ENCODE data around the gene TRAF3IP1. TPM values are rescaled to one million over a fixed set of nuclear protein-coding genes. Genes with fewer than 3 reads are reported as not detected.

Gene TRAF3IP1
- total RNA-seq, 4 donors from 2014 or later = 12.6 to 41.8 (median 27.6) TPM

DNA sequence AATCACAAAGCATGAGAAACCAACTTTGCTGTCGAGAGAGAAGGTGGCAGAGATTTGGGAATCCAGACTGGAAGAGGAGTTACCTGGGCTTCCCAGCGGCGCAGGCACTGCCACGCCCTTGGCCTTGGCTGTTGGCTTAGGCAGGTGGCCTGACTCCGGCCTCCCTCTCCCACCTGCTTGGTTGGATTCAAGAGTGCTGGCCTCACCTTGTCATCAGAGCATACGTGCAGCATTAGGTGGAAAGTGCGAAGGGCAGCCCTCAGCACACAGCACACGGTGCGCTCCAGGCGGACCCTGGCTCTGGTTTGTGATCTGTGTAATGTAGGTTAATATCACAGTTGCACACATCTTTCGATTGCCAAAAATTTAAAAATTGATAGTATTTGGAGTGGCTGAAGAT, 87.2 kb downstream of the TRAF3IP1 start:
- H3K4me3 ChIP-seq = no peak overlapping the region
- no peaks in the 10 kb centered on the region for H3K9me3 ChIP-seq
- intact Hi-C loops (cut with DNase I; ENCODE audit: low total_unique reads) = no loop called here
- no peaks in the 10 kb centered on the region for H3K36me3 ChIP-seq
- no peak for DNase-seq
- H3K27ac ChIP-seq = no peak overlapping the region
- no peaks in the 10 kb centered on the region for H3K4me1 ChIP-seq
- no peaks in the 10 kb centered on the region for H3K27me3 ChIP-seq
- TF ChIP-seq POLR2A (IDR thresholded peaks at IDR 0.05) = no peak
- TF ChIP-seq, protein P1, sequence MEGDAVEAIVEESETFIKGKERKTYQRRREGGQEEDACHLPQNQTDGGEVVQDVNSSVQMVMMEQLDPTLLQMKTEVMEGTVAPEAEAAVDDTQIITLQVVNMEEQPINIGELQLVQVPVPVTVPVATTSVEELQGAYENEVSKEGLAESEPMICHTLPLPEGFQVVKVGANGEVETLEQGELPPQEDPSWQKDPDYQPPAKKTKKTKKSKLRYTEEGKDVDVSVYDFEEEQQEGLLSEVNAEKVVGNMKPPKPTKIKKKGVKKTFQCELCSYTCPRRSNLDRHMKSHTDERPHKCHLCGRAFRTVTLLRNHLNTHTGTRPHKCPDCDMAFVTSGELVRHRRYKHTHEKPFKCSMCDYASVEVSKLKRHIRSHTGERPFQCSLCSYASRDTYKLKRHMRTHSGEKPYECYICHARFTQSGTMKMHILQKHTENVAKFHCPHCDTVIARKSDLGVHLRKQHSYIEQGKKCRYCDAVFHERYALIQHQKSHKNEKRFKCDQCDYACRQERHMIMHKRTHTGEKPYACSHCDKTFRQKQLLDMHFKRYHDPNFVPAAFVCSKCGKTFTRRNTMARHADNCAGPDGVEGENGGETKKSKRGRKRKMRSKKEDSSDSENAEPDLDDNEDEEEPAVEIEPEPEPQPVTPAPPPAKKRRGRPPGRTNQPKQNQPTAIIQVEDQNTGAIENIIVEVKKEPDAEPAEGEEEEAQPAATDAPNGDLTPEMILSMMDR (IDR thresholded peaks at IDR 0.05) = no peak

DNA sequence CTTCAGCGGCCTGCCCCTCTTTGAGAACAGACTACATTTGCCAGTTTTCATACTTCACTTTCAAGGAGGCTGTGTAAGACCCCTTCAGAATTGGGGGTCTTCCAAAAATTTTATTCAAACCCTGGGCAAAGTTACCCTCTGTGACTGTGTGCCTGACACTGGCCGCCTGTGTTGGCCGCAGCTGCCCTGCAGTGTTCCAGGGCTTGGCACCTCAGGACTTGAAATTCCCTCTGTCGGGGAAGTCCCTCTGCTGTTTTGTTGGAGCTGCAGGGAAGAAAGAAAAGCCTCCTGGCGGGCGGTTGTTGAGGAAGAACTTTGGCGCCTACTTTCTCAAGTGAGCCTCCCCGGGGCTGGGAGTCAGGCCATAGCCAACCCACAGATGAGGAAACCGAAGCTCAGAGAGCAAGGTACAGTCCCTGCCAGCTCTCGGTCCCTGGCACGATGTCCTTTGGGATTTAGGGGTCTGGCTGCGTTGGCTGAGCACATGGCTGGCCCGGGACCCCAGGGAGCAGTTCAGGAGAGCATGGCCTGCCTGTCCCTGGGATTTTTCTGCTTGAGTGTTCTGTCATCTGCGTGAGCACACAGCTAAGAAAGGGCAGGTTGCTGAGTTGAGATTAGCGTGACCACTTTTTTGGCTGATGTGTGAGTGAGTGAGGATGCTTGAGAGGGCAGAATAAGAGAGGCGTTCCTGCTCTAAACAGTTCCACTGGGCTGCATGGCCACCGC, 88.5 kb downstream of the TRAF3IP1 start:
- no peaks in the 10 kb centered on the region for H3K4me1 ChIP-seq
- no peaks in the 10 kb centered on the region for H3K9me3 ChIP-seq
- no peak overlapping the region for H3K4me3 ChIP-seq
- H3K36me3 ChIP-seq = no peaks in the 10 kb centered on the region
- intact Hi-C loops (cut with DNase I; ENCODE audit: low total_unique reads) = no loop called here
- H3K27me3 ChIP-seq = no peaks in the 10 kb centered on the region
- TF ChIP-seq, protein P1 (IDR thresholded peaks at IDR 0.05) = no peak
- TF ChIP-seq POLR2A (IDR thresholded peaks at IDR 0.05) = no peak
- no peak for DNase-seq
- H3K27ac ChIP-seq = no peak overlapping the region

DNA sequence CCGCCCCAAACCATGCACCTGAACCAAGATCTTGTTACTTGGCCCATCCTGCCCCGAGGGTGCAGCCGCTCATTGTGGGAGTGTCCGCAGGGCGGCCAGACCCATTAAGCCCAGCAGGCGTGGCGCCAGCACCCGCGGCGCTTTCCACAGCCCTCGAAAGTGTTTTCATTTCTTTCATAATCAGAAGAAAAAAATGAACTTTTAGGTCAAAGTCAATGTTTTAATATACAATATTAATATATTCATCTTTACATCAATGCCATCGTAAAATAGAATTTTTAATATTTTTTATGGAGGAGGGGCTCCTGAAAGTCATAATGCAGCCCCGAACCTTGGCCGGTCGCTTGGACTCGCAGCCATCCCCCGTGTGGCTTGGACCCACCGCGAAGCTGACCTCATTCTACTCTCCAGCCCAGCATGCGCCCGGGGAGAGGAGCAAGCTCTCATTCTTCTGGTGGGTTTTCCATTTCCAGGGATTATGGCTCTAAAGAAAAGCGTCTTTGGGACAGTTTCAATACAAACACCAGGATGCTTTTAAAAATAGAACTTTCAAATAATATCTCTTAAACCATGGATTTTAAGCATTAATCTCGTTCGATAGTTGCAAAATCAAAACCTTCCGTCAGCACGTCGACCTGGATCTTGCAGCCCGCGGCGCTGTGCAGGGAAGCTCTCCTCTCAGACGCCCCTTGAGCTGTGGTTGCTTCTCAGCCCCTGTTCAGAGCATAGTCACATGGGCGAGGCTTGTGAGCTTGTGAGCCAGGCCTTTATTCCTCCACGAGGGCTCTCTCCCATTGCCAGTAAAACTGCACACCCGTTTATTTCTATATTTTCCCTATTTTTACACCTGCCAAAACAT, 89.3 kb downstream of the TRAF3IP1 start:
- Histone ChIP-seq H3K4me1 (no peaks in the 10 kb centered on the region), H3K27me3 (no peaks in the 10 kb centered on the region), H3K36me3 (no peaks in the 10 kb centered on the region), H3K9me3 (no peaks in the 10 kb centered on the region), H3K27ac (no peak overlapping the region), H3K4me3 (no peak overlapping the region)
- no peak for DNase-seq
- TF ChIP-seq, protein P1 (IDR thresholded peaks at IDR 0.05) = no peak
- TF ChIP-seq POLR2A (IDR thresholded peaks at IDR 0.05) = no peak
- intact Hi-C loops (cut with DNase I; ENCODE audit: low total_unique reads) = no loop called here

DNA sequence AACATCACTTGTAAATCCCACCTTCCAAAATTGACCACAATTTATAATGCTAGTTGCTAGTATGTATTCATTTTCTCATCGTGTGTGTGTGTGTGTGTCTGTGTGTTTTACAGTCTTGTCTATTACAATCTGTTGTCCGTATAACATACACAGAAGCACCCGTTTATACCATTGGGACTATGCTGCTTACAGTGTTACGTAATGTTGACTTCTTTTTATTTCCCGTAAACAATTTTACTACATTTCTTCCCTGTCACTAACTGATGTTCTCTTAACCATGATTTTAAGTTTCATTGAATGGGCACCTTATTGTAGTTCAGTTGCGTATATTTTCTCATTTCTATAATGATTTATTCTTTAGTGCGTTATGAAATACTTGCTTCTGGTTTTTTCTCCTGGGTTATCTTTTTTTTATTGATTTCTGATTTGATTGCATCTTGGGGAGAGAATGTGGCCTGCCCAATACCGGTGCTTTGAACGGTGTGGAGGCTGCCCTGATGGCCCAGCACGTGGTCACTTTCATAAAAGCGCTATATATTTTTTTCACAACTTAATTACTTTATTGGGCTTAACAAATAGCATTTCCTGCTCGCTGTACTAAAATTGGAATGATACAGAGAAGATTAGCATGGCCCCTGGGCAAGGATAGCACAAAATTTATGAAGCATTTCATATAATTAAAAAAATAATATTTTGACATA, 91.9 kb downstream of the TRAF3IP1 start:
- Histone ChIP-seq H3K27me3 (no peaks in the 10 kb centered on the region), H3K4me3 (no peak overlapping the region), H3K4me1 (no peaks in the 10 kb centered on the region), H3K36me3 (no peaks in the 10 kb centered on the region), H3K9me3 (no peaks in the 10 kb centered on the region), H3K27ac (no peak overlapping the region)
- intact Hi-C loops (cut with DNase I; ENCODE audit: low total_unique reads) = no loop called here
- TF ChIP-seq, protein P1 (IDR thresholded peaks at IDR 0.05) = no peak
- no peak for TF ChIP-seq POLR2A (IDR thresholded peaks at IDR 0.05)
- no peak for DNase-seq

Data from uterus (tissue), 4 donors.